ENCODE results near the gene PLEKHG2.

PLEKHG2 gene

DNA sequence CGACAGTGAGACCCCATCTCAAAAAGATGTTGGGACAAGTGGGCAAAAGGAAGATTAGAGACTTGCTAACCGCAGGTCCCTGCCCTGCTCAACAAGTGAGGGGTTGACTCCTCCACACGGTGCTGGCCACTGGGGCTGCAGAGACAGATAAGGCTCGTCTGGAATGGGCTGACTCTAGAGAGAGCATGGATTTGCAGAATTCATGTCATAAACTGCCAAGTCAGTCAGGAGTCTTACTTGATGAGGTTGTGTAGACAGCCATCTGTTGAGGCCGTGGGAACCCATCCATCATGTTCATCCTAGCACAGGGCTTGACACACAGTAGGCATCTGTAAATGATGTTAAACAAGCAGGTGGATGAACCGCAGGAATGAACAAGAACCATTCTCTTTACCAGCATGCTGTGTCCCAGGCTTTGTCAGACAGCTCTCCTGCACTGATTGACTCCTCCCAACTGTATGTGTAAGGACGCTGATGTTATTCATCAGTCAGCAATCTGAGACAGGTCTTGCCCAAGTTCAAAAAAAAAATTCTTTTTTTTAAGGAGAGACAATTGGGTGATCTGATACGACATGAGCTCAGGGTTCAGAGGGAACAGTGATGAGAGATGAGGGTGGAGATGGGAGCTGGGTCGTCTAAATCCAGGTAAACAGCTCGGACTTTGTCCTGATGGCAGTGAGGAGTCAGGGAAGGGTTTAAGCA lies 30.4 kb upstream of the PLEKHG2 start:
- TF ChIP-seq Cebpa-rat (IDR thresholded peaks at IDR 0.05), result no peak
- H3K4me1 ChIP-seq, result peaks cover 0 to 30% (median 5%) of the 10 kb centered on the region in 10 experiments; a peak in 9 of 20 replicates
- no peak overlapping the region for H3K4me3 ChIP-seq
- no peaks in the 10 kb centered on the region for H3K27me3 ChIP-seq
- no peaks in the 10 kb centered on the region for H3K9me3 ChIP-seq (replicated peaks in 1 of 11)
- peaks cover 0 to 68% (median 18%) of the 10 kb centered on the region in 11 experiments; a peak in 15 of 22 replicates for H4K20me1 ChIP-seq
- H3K27ac ChIP-seq, result no peak overlapping the region; a peak in 1 of 22 replicates
- H3K4me2 ChIP-seq, result no peak overlapping the region
- peaks cover 97 to 100% (median 99%) of the 10 kb centered on the region in 11 experiments for H3K36me3 ChIP-seq
- H3K9ac ChIP-seq, result peak overlapping the region in 6 of 11 experiments; percentile 17 to 25 (median 18); a peak in 2 of 22 replicates

DNA sequence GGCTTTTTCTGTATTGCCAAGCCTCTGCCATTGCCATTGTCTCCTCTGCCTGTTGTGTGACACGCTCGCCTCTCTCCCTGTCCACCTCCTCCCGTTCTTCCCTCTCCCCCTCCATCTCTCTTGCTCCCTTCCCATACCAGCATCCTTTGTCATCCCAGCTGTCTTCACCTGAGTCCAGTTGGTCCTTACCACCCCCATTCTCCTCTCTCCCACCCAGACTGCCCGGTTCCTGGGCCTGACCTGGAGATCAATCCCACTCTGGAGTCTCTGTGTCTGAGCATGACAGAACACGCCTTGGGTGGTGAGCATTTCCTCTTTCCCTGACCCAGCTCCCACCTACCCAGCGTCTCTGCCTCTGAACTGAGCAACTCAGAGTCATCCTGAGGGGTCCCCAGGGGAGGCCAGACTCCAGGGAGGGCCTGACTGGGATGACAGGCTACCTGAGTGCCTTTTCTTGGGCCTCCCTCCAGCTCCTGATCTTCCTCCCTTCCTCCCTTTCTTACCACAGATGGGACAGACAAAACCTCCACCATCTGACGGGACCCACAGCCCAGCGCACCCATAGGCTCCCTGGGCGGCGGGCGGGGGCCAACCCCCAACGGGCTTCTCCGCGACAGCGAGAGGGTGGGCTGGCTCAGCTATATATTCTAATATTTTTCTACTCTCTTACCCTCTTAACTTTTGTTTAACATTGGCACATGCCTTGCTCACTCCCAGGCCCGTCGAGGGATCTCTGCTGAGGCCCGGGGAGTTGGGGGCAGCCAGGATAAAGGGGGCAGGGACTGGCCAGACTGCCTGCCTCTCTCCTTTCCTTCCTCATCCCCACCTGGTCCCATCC lies 29.3 kb upstream of the PLEKHG2 start:
- H3K4me2 ChIP-seq, result no peak overlapping the region
- no peak overlapping the region for H3K4me3 ChIP-seq
- H3K9ac ChIP-seq, result peak overlapping the region in 5 of 11 experiments; percentile 17 to 25 (median 19); a peak in 7 of 22 replicates
- H3K36me3 ChIP-seq, result peaks cover 97 to 100% (median 99%) of the 10 kb centered on the region in 11 experiments
- peak overlapping the region in 3 of 11 experiments; percentile 11 to 33 (median 15); a peak in 4 of 22 replicates for H3K27ac ChIP-seq
- no peaks in the 10 kb centered on the region for H3K27me3 ChIP-seq
- no peak for TF ChIP-seq Cebpa-rat (IDR thresholded peaks at IDR 0.05)
- H4K20me1 ChIP-seq, result peaks cover 0 to 57% (median 16%) of the 10 kb centered on the region in 11 experiments; a peak in 13 of 22 replicates
- H3K9me3 ChIP-seq (replicated peaks in 1 of 11), result no peaks in the 10 kb centered on the region
- H3K4me1 ChIP-seq, result peaks cover 0 to 30% (median 5%) of the 10 kb centered on the region in 10 experiments; a peak in 9 of 20 replicates

DNA sequence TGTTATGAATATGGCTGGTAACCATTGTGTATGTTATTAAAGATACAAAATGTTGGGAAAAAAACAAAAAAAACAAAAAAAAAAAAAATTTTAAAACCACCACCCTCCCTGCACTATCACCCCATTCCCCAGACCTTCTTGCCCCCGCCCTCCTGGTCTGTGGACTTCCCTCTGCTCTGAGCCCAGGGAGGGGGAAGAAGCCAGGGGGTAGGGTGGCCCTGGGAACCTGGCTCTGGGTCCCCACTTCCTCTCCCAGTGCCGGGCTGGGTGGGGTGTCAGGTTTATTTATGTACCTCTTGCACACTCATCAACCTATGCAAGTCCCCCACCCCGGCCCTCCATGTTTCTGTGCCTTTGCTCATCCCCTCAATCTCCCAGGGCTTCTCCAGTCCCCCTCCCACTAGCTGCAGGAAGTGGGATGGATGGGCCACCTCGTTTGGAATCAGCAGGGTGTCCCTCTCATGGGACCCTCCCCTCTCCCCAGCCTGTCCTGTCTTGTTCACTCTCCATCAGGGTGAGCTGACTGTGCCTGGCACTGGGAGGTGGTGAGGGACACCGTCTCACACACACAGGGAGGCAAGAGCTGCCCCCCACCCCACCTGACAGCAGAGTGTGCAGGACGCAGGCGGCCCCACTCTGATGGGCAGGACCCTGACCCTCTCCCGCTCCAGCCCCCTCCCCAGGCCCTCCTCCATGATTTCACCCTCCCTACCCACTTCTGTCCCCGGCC lies 27.5 kb upstream of the PLEKHG2 start:
- H3K4me1 ChIP-seq, result peaks cover 7 to 40% (median 15%) of the 10 kb centered on the region in 10 experiments
- no peak overlapping the region for H3K4me3 ChIP-seq
- peaks cover 0 to 62% (median 16%) of the 10 kb centered on the region in 11 experiments; a peak in 14 of 22 replicates for H4K20me1 ChIP-seq
- H3K9ac ChIP-seq, result peak overlapping the region in 6 of 11 experiments; percentile 11 to 49 (median 32); a peak in 6 of 22 replicates
- peaks cover 95 to 99% (median 97%) of the 10 kb centered on the region in 11 experiments for H3K36me3 ChIP-seq
- peak overlapping the region in 3 of 11 experiments; percentile 9 to 47 (median 12); a peak in 4 of 22 replicates for H3K27ac ChIP-seq
- no peaks in the 10 kb centered on the region for H3K9me3 ChIP-seq (replicated peaks in 1 of 11)
- TF ChIP-seq Cebpa-rat (IDR thresholded peaks at IDR 0.05), result no peak
- H3K4me2 ChIP-seq, result no peak overlapping the region; a peak in 2 of 22 replicates
- H3K27me3 ChIP-seq, result no peaks in the 10 kb centered on the region

DNA sequence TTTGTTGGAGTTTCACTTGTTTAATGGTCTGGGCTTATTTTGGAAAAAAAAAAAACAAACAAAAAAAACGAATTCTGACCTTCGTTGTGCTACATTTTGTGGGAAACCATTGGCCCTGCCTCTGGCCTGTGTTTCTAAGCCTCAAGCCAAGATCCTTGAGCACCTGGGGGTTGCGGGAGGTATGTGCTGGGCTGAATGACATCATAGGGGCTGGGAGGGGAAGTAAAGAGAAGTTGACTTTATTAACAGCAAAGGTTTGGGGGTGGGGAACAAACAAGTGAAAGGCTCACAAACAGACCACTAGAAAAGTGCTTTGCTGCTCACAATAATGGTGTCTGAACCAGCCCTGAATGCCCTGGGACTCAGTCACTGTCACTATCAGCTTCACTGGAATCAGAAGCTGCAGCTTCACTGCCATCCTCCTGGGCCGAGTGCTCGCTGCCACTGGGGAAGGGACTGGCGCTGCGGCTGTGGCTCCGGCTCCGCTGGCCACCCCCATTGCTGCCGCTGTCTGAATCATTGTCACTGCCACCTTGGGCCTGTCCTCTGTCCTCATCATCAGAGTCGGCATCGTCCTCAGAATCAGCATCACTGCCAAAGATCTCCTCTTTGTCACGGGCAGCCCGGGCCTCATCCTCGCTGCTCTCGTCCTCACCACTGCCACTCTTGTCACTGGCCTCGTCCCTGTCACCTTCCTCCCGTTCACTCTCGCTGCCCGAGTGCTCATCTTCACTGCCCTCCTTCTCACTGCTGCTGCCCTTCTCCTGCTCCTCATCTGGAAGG lies 26.6 kb upstream of the PLEKHG2 start:
- no peak overlapping the region; a peak in 1 of 22 replicates for H3K4me2 ChIP-seq
- H3K9me3 ChIP-seq (replicated peaks in 1 of 11), result no peaks in the 10 kb centered on the region
- H3K9ac ChIP-seq, result peak overlapping the region in 7 of 11 experiments; percentile 5 to 57 (median 28); a peak in 3 of 22 replicates
- peaks cover 12 to 45% (median 20%) of the 10 kb centered on the region in 10 experiments for H3K4me1 ChIP-seq
- TF ChIP-seq Cebpa-rat (IDR thresholded peaks at IDR 0.05), result no peak
- H3K27ac ChIP-seq, result peak overlapping the region in 2 of 11 experiments; percentile 9 to 47; a peak in 3 of 22 replicates
- H3K36me3 ChIP-seq, result peaks cover 87 to 91% (median 89%) of the 10 kb centered on the region in 11 experiments
- H3K27me3 ChIP-seq, result no peaks in the 10 kb centered on the region
- H3K4me3 ChIP-seq, result no peak overlapping the region
- peaks cover 0 to 57% (median 16%) of the 10 kb centered on the region in 11 experiments; a peak in 14 of 22 replicates for H4K20me1 ChIP-seq

DNA sequence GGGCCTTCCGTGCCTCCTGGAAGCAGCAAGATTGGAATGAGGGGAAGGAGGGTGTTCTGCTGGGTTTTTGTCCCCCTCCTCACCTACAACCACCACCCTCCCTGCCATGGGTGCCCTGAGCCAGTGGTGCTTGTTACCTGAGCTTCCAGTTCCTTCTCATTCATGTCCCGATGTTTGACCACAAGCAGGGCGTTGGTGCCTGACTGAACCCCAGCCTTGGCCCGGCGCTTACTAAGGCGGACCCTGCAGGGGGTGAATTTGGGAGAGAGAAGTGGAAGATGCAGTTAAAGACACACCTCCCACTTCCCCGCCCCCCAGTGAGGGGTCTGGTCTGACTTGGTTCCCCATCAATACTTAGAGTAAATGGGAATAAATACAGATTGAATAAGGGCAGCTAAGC lies 25.9 kb upstream of the PLEKHG2 start:
- Histone ChIP-seq H3K9ac (peak overlapping the region in 7 of 11 experiments; percentile 5 to 57 (median 27); a peak in 3 of 22 replicates), H3K27me3 (no peaks in the 10 kb centered on the region), H3K9me3 (replicated peaks in 1 of 11) (no peaks in the 10 kb centered on the region), H3K27ac (no peak overlapping the region), H3K4me2 (no peak overlapping the region; a peak in 1 of 22 replicates), H3K4me1 (peaks cover 12 to 45% (median 20%) of the 10 kb centered on the region in 10 experiments), H3K4me3 (no peak overlapping the region), H3K36me3 (peaks cover 79 to 84% (median 82%) of the 10 kb centered on the region in 11 experiments), H4K20me1 (peaks cover 0 to 55% (median 16%) of the 10 kb centered on the region in 11 experiments; a peak in 14 of 22 replicates)
- no peak for TF ChIP-seq Cebpa-rat (IDR thresholded peaks at IDR 0.05)

DNA sequence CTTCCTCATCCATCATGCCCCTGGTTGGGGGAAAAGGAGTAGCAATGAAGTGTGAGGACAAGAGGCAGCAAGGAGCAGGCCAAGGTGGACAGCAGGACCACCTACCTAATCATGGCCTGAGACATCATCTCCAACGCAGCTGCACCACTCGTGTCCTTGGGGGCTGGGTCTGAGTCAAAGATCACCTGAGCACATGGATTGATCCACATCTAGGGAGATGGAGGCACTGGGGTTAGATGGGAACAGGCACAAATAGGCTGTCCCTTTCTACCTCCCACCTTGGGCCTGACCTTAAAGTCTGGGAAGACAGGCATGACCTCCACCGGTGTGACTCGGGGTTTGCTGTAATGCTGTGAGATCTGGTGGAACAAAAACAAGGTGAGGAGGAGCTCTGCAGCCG lies 23.8 kb upstream of the PLEKHG2 start:
- peaks cover 24 to 64% (median 33%) of the 10 kb centered on the region in 10 experiments for H3K4me1 ChIP-seq
- no peaks in the 10 kb centered on the region for H3K27me3 ChIP-seq
- no peak overlapping the region for H3K27ac ChIP-seq
- no peaks in the 10 kb centered on the region for H3K9me3 ChIP-seq (replicated peaks in 1 of 11)
- no peak overlapping the region for H3K4me2 ChIP-seq
- TF ChIP-seq Cebpa-rat (IDR thresholded peaks at IDR 0.05), result no peak
- H3K36me3 ChIP-seq, result peaks cover 63 to 75% (median 68%) of the 10 kb centered on the region in 11 experiments
- H3K4me3 ChIP-seq, result no peak overlapping the region
- peaks cover 0 to 34% (median 13%) of the 10 kb centered on the region in 11 experiments; a peak in 13 of 22 replicates for H4K20me1 ChIP-seq
- H3K9ac ChIP-seq, result peak overlapping the region in 2 of 11 experiments; percentile 93 to 99; a peak in 2 of 22 replicates

DNA sequence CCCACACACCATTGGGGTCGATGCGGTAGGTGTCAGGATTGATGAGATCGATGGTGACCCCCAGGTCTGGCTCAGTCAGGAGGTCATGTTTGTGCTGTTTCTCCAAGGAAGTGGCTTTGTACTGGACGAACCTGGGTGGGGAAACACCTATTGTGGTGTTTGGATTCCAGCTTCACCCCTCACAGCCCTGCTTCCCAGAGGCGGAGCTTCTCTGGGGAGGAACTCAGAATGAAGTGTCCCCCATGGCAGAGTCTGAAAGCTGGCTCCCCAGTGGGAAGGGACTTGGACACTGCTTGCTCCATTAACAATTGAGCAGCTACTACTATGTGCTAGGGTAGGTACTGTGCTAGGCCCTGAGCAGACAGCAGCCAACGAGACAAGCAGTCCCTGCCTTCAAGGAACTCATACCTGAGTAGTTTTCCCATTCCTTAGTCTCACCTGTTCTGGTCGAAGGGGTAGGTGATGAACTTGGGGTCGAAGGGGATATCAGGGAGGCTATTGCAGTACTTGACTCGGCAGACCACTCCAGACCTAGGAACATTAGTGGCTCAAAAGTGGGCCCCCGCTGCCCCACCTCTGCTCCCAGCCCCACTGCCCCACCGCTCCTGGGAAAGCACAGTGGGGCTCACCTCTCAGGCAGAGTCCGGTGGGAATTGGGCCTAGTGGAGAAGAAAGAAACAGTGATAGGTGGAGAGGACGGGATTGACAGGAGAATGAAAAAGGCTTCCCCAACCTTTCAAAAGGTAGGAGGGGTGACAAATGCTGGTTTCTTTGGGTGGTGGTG lies 22.6 kb upstream of the PLEKHG2 start:
- Histone ChIP-seq H3K4me1 (peaks cover 24 to 67% (median 34%) of the 10 kb centered on the region in 10 experiments), H3K9me3 (replicated peaks in 1 of 11) (no peaks in the 10 kb centered on the region), H3K4me3 (peak overlapping the region; percentile 82 to 97 (median 88)), H4K20me1 (peaks cover 0 to 34% (median 12%) of the 10 kb centered on the region in 11 experiments; a peak in 12 of 22 replicates), H3K27ac (peak overlapping the region; percentile 88 to 98 (median 96); a peak in 19 of 22 replicates), H3K27me3 (no peaks in the 10 kb centered on the region), H3K36me3 (peaks cover 60 to 76% (median 67%) of the 10 kb centered on the region in 11 experiments), H3K9ac (peak overlapping the region; percentile 92 to 99 (median 95)), H3K4me2 (peak overlapping the region; percentile 76 to 95 (median 92))
- no peak for TF ChIP-seq Cebpa-rat (IDR thresholded peaks at IDR 0.05)

Data from BLaER1 treated with 17β-estradiol and CSF1 and Interleukin-3, amounts not matched to agents 10 nM and 100 nM (cell line).